Nephron (organoid): Measurements from ENCODE around the gene DDX39A.

Experiments
- H3K27ac Mint-ChIP-seq, 3 experiments: 2 replicates each; pipeline ENCODE4 v1.8.0; 2020; ENCODE audit warnings: mixed read lengths in 3 of 3, mild to moderate bottlenecking in 2 of 3, moderate library complexity in 1 of 3
- H3K27me3 Mint-ChIP-seq: 2 replicates; pipeline ENCODE4 v1.8.0; 2021; ENCODE audit warnings: low read depth, mild to moderate bottlenecking, moderate library complexity, mixed read lengths
- H3K36me3 Mint-ChIP-seq: 2 replicates; pipeline ENCODE4 v1.8.0; 2020; ENCODE audit warnings: low read depth, mixed read lengths
- H3K4me1 Mint-ChIP-seq: 2 replicates; pipeline ENCODE4 v1.8.0; 2020; ENCODE audit warnings: mixed read lengths
- H3K4me3 Mint-ChIP-seq, 3 experiments: 2 replicates each; pipeline ENCODE4 v1.8.0; 2020; ENCODE audit warnings: mild to moderate bottlenecking in 3 of 3, mixed read lengths in 3 of 3, moderate library complexity in 2 of 3
- H3K9me3 Mint-ChIP-seq: 2 replicates; pipeline ENCODE4 v1.8.0; 2020; ENCODE audit warnings: mixed read lengths
- TF ChIP-seq, protein P1 (sequence below), 3 experiments: fragments of 200-600 bp; sonication (generic); IDR thresholded peaks; one replicate each; pipeline ENCODE4 v1.5.0; 2021; ENCODE audit warnings: antibody characterized with exemption in 3 of 3; ENCODE audit not compliant: unreplicated experiment in 3 of 3

DDX39A gene

DNA sequence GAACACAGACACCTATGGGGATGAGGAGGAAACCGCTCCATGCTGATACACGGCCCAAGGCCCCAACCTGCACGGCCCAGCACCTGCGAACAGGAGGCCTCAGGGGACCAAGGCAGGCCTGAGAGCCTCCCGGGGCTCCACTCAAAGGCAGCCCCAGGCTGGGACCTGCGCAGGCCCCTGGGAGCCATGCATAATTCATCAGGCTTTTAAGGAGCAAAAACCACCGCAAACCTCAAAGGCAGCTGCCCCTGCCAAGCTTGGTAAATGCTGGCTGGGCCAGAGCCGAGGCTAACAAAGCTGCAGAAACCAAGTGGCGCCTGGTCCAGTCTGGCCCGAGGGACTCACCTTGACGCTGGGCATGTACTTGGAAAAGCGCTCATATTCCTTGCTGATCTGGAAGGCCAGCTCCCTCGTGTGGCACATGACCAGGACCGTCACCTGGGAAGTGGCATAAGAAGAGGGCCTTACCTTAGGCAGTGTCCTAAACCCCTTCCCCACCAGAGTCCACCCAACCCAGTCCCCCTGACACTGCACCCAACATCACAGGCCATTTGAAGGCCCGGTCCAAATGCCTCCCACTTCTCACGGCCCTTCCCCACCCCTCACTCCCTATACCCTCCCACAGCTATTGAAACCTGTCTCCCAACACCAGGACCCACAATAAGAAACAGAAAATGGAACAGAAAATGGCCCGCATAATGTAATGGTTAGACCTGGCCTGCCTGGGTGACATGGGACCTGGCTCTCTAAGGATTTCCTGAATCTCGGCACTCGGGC lies 7.8 kb downstream of the DDX39A start:
- TF ChIP-seq, protein P1, sequence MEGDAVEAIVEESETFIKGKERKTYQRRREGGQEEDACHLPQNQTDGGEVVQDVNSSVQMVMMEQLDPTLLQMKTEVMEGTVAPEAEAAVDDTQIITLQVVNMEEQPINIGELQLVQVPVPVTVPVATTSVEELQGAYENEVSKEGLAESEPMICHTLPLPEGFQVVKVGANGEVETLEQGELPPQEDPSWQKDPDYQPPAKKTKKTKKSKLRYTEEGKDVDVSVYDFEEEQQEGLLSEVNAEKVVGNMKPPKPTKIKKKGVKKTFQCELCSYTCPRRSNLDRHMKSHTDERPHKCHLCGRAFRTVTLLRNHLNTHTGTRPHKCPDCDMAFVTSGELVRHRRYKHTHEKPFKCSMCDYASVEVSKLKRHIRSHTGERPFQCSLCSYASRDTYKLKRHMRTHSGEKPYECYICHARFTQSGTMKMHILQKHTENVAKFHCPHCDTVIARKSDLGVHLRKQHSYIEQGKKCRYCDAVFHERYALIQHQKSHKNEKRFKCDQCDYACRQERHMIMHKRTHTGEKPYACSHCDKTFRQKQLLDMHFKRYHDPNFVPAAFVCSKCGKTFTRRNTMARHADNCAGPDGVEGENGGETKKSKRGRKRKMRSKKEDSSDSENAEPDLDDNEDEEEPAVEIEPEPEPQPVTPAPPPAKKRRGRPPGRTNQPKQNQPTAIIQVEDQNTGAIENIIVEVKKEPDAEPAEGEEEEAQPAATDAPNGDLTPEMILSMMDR (IDR thresholded peaks at IDR 0.05; ENCODE audit: unreplicated experiment in 3 of 3) = no peak
- Mint-ChIP-seq H3K4me1 (peaks cover 26% of the 10 kb centered on the region), H3K27ac (no peak overlapping the region), H3K27me3 (no peaks in the 10 kb centered on the region), H3K9me3 (no peaks in the 10 kb centered on the region), H3K36me3 (peaks cover 61% of the 10 kb centered on the region), H3K4me3 (no peak overlapping the region)

DNA sequence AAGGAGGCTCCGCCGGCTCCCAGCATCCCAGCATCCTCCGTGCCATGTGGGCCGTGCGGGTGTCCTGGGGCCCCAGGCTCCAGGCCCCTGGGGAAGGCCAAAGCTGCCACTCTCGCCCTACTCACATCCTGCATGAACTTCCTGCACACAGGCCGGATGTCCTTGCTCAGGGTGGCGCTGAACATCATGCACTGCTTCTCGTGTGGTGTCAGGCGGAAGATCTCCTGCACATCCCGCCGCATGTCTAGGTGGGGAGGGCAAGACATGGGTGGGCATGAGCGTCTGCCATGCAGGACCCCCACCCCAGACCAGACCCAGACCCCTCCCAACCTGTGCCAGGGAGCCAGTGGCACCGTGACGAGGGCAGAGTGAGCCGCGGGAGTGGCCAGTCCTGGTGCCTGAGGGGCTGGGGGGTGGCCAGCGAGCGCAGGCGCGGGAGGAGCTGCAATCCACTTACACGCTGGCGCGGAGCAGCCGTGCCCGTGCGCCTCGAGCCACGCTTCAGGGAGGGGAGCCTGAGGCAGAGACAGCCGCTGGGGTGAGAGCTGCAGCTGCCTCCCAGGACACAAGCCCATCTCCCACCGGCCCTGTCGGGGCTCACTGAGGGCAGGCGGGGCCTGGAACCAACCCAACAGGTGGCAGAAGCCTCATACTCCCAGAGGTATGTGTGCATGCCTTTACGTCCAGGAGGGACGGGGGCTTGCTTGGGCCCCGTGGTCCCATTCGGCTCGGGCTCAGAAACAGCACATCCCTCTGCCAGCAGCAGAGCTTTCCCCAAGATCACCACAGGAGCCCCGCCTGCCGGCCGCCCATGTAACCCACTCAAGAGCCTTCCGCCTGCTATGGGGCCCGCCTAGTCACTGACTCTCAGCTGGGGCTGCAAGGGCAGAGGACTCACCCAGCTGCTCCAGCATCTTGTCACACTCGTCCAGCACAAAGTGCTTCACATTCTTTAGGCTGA lies 8.8 kb downstream of the DDX39A start:
- Mint-ChIP-seq H3K9me3 (no peaks in the 10 kb centered on the region), H3K4me1 (peaks cover 18% of the 10 kb centered on the region), H3K27me3 (no peaks in the 10 kb centered on the region), H3K36me3 (peaks cover 55% of the 10 kb centered on the region), H3K27ac (no peak overlapping the region), H3K4me3 (no peak overlapping the region)
- TF ChIP-seq, protein P1 (IDR thresholded peaks at IDR 0.05; ENCODE audit: unreplicated experiment in 3 of 3) = no peak

DNA sequence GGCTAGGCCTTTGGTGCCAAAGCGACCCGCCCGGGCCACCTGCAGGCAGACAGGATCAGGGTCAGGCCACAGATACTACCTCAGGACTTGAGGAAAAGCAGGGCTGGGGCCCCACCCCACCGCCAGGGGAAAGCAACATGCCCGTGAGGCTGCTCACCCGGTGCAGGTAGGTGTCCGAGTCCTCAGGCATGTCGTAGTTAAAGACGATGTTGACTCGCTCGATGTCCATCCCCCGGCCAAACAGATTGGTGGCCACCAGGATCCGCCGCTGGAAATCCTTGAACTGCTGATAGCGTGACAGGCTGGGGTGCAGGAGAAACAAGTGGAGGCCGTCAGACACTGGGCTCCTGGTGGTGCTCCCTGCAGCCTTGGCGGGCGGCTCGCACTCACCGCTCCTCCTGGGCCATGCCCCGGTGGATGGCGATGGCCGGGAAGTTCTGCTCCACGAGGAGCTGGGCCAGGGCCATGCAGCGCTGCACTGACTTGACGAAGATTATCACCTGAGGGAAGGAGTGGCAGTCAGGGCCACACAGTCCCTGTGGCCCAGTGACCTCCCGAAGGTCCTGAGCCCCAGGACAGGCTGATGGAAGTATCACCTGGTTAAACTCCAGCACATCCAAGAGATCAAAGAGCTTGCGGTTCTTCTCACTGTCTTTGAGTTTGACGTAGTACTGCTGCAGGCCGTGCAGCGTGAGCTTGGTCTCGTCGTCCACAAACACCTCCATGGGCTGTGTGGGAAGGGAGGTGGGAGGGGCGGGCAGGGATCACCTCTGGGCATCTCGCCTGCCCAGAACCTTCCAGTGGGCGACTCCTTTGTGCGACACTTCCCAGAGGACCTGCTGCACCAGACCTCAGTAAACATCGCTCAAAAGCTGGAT lies 9.8 kb downstream of the DDX39A start:
- TF ChIP-seq, protein P1 (IDR thresholded peaks at IDR 0.05; ENCODE audit: unreplicated experiment in 3 of 3) = no peak
- H3K36me3 Mint-ChIP-seq = peaks cover 49% of the 10 kb centered on the region
- no peaks in the 10 kb centered on the region for H3K9me3 Mint-ChIP-seq
- H3K27ac Mint-ChIP-seq = no peak overlapping the region
- H3K4me3 Mint-ChIP-seq = no peak overlapping the region
- H3K4me1 Mint-ChIP-seq = peaks cover 12% of the 10 kb centered on the region
- no peaks in the 10 kb centered on the region for H3K27me3 Mint-ChIP-seq

GRCh38 chr19:14408491-14409145 lies 10.5 kb downstream of the DDX39A start:
- Mint-ChIP-seq H3K27ac (no peak overlapping the region), H3K9me3 (no peaks in the 10 kb centered on the region), H3K4me1 (peaks cover 7% of the 10 kb centered on the region), H3K27me3 (no peaks in the 10 kb centered on the region), H3K36me3 (peaks cover 48% of the 10 kb centered on the region), H3K4me3 (no peak overlapping the region)
- TF ChIP-seq, protein P1 (IDR thresholded peaks at IDR 0.05; ENCODE audit: unreplicated experiment in 3 of 3) = no peak
